ENCODE results near the gene PRCD.

Gene PRCD

DNA sequence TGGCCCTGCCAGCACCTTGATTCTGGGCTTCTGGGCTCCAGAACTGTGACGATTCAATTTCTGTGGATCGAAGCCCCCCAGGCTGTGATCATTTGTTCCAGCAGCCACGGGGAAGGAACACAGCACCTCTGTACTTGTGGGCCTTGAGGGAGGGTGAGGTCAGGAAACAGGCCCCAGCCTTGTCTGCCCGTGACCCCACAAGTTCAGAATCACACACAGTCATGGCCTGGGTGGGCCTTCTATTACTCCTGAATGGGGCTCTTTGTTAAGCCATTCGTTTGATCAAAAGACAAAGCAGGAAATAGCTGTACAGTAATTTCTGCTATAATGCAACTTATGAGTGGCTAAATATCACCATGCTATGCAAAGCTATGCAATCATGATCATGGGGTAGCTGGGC, 35.7 kb downstream of the PRCD start:
- DNase-seq, result no peak

DNA sequence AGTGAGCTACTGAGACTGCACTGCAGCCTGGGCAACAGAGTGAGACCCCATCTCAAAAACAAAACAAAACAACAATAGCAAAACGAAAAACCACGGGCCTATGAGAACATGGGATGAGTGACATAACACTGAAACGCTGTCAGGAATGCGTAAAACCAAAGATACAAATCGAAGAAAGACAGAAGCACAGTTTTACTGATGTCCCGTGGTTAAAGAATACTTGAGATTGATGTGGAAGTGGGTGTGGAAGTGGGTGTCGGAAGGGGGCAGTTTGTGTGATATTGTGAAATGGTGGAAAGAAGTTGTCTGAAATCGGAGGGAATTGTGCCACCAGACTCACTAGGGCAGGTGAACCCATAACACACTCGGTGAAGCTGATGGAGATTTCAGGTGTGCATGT, 36.3 kb downstream of the PRCD start:
- no peak for DNase-seq

DNA sequence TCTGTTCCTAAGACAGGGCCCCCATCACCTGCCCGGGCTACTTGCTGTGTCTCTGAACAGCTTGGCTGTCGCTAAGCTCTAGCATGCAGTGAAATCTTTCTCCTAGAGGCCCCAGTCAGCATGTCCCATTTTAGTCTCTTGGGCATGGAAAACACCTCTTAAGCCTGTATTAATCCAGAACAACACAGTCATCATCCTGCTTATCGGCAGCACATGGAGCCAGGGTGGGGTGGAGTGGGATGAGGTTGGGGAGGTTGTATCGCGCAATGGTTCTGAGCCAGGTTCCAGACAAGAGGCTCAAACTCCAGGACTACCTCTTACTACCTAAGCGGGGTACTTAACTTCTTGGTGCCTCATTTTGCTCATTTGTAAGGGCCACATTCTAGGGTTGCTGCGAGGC, 38.0 kb downstream of the PRCD start:
- DNase-seq, result no peak

DNA sequence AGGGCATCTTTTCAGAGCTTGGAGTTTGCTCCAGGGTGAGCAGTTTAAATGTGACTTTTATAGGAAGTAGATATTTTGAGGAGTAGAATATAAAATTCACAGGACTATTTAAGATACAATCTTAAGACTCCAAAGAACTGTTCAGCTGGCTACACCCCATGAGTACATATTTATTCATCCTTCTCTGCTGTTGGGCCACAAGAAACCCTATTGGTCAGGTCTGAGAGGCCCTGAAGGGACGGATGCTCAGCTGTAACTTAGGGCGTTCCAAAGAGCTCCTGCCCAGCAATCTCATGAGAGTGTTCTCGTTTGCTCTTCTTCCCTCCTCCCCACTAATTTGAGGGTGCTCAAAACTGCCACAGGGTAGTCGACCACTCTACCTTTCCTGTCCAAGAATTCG, 38.5 kb downstream of the PRCD start:
- no peak for DNase-seq

DNA sequence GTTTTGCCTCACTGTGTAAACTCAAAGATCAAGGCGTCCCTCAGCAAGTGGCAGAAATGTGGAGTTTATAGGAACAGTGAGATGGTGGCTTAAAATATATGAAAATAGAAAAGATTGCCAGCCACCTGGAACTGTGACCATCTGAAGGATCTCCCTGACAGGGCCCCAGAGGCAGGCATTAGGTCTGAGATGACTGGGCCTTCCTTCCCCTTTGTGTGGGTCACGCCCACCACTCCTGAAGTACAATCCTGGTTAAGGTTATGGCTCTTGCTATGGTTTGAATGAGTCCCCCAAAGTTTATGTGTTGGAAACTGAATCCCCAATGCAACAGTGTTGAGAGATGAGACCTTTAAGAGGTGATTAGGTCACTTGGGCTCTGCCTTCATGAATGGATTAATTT, 39.4 kb downstream of the PRCD start:
- DNase-seq, result no peak

DNA sequence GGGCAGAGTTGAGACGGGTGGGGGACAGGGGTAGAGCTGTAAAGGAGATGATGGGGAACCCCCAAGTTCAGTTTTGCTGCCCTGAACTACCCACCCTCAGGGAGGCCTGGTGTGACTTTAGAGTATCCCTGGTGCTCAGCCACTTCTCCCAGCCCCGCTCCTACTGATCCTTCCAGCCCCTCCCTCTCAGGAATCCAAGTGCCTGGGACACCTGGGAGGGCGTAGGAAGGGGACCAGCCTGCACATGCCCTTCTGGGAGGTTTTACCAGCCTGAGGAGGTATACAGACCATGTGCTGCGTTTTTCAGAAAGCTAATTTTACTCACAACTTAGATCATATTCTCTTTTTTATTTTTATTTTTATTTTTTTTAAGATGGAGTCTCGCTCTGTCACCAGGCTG, 41.7 kb downstream of the PRCD start:
- no peak for DNase-seq

DNA sequence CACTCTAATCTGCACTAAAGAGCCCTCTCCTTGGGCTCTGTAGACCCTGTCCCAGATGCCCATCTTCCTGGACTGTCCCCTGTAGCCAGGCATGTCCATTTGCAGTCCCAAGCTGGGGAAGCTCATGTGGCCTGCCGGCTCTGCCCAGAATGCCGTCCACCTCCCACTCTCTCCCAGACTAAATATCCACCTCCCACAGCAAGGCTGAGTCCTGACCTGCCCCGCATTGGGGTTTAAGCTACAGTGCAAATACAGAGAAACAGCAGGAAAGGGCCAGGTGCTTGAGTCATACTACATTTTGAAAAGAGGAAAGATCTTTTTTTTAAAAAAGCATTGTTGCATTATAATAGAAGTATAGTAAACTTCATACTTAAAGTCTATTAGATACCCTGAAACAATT, 42.8 kb downstream of the PRCD start:
- no peak for DNase-seq

DNA sequence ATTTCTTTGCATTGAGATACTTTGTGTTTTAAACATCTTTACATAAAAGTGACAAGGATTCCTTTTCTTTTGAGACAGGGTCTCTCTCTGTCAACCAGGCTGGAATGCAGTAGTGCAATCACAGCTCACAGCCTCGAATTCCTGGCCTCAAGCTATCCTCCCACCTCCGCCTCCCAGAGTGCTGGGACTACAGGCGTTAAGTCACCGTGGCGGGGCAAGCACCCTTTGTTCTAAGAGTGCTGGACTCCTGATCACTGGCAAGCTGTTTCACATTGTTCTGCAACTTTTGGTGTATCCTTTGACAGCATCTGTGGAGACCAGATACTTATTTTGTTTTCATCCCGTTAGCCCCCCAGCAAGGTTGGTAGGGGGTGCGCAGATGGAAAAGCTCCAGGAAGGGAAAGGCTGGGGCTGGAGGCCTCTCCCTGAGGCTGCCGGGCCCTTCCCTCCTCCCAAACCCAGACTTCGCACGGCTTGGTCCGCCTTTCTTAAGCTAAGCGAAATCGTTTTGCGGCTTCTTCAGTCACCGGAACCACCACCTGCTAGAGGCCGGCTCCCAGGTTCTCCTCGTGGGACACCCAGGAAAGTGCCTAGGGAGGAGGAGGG, 44.7 kb downstream of the PRCD start:
- DNase-seq, result no peak

DNA sequence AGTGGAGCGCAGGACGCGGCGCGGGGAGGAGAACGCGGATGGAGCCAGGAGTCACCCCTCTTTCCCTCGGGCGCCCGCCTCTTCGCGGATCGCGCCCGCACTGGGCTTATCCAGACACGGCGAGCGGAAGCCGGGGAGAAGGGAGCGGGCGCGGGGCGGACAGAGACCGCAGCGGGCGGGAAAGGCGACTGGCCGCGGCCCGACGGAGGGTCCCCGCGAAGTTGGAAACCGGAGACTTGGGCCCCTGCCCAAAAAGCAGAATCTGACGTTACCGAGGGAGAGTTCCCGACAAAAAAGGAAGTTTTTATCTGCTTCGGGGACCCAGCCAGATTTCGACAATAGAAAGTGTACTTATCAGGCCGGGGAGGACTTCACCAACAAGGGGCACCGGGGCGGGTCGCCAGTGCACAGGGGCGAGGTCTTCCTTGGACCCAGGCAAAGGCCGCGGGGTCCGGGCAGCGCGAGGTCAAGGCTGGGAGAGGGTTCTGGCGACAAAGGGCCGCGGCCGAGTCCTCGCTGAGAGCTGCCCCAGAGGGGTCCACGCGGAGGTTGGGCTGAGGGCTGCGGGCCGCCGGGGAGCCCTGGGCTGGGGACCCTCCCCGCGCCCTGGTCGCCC, 45.3 kb downstream of the PRCD start:
- DNase-seq, result no peak

DNA sequence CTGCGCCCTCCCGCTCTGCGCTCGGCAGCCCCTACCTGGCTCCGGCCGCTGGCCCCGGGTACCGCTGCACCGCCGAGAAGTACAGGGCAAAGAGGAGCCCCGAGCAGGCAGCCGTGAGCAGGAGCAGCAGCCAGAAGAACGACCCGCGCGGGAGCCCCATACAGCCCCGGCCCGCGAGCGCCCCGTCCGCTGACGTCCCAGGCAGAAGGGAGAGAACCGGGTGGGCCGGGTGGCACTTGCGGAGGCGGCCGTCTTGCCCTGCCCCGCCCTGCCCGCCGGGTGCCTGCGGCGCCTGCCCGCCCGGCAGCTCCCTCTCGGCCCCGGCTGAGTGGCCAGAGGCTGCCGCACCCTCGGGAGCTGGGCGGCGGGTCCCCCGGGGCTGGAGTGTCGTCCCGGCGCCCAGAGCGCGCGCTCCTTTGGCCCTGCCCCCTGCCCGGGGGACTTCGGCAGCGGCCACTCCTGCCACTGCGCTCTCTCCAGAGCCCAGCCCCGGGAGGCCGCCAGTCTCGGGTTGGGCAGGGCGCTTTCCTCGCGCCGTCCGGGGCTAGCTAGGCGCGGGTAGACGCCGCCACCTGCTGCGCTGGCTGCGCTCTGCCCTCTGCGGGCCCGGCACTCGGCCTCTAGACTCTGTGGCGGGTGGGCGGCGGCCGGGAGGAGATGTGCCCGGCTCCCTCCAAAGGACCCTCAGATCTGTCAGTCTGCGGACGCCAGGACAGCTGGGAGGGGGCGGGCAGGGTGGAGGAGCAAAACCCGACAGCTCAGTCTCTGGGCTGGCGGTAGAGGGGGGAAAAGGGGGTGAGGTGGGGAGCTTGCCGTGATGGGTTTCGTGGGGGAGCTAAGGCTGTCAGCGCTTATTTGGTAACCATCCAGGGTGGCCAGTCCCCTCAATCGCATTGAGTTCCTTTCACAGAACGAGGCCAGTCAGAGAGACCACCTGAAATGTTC, 46.1 kb downstream of the PRCD start, which contains the start of gene ST6GALNAC2:
TSS of gene ST6GALNAC2 (minus strand) at position 212 of the 945 bp plus-strand sequence. CDS start at position 160, 52 bp downstream.
- peak; percentile 25 for DNase-seq

DNA sequence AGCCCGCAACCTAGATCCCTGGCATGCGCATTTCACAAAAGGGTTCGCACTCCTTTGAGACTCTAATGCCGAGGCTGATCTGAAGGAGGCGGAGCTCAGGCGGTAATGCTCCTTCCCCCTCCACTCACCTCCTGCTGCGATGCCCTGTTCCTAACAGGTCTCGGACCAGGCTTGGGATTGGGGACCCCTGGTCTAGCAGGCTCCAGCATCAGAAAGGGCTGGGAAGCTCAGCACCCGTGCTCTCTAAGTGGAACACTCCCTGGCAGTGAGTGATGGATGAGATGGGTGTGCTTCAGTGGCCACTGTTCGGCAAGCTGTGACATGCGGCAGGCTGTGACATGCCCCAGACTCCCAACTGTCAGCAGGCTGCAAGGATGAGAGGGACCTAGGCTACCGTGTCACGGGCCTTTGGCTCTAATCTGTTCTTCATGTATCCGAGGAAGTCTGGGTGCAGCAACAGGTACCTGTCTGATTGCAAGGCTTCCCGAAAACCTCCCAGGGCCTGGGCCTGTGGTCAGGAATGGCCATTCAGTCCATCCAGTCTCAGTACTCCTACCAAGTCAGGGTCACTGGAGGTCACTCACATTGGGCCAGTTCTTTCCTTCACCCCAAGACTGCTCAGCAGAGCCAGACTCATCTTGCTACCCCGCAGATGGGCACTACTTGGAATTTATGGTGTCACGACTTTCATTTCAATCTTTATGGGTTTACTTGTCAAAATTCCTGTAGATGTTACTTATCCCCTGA, 47.1 kb downstream of the PRCD start:
- peak; percentile 82 for DNase-seq

DNA sequence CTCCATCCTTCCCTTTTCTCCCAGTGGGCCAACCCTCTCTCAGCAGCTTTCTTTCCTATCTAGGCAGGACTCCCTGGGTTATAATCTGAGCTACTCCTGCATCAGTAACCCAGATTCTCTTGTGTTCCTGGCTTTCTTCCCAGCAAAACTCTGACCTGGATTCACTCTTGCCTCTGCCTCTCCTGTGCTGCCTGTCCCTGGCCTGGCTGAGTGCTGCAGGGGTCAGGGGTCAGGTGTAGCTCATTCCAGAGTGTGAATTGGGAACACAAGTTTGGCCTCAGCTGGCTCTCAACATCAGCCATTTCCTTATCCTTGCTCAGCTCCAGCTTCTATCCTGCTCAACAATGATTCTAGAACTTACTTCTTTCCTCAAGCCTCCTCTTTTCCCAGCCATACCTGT, 48.3 kb downstream of the PRCD start:
- DNase-seq, result no peak

DNA sequence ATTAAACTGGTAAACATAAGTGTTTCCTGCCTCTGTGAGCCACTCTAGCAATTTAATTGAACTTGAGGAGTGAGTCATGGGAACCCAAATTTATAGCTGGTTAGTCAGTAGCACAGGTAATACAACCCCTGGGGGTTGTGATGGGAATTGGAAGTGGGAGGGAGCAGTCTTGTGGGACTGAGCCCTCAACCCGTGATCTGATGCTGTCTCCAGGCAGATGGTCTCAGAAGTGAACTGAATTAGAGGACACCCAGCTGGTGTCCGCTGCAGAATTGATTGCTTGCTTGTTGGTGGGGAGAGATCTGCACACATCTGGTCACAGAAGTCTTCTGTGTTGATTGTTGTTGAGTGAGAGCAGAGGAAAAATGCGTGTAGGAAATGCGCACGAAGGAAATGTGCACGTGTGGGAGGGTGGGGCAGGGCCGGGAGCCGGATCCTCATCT, 53.6 kb downstream of the PRCD start:
- no peak for DNase-seq

DNA sequence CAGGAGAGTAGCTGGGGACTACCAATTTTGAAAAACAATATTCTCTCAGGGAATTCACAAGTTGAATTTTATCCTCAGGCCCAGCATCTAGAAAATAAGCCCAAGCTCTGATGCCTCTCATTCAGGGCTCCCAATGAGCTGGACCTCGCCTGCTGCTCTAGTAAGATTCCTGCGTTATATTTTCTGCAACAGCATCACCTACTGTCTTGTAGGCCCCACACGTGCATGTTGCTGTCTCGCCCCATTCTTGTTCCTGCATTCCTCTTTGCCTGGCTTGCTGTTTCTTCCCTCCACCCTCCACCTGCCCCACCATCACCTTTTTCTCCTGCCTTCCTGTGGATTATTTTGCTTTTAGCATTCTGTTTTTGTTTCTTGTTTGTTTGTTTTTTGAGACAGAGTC, 54.1 kb downstream of the PRCD start:
- no peak for DNase-seq

DNA sequence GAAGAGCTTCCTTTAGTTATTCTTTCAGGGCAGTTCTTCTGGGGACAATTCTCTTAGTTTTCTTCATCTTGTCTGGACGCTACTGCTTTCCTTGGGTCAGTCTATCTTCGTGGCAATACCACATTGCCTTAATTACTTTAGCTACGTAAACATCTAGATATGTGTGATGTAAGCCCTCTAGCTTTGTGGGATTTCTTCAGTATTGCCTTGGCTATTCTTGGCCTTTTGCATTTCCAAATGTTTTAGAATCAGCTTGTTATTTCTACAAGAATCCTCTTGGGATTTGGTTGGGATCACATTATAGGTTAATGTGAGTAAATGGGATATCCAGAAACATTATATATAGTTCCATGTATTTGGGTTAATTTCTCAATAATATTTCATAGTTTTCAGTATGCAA, 54.8 kb downstream of the PRCD start:
- DNase-seq, result no peak
